GM19463 (cell line): ENCODE data around the gene CCSER2.
"Not testable (repeated sequence)": the region's sequence is repeated elsewhere in the genome, so short reads cannot be mapped to it uniquely, and the experiment has no call there.

Experiments
- ATAC-seq: cut with Tn5 transposase; IDR thresholded peaks from one replicate; pipeline ENCODE4 v1.9.1; 2021; ENCODE audit warnings: mild to moderate bottlenecking, moderate library complexity; ENCODE audit not compliant: unreplicated experiment

CCSER2 gene

GRCh38 chr10:84440781-84441180, 112.4 kb downstream of the CCSER2 start:
- no peak for ATAC-seq

- no peak for ATAC-seq
These were observed 119.5 kb downstream of the CCSER2 start for GRCh38 chr10:84447701-84448400.

GRCh38 chr10:84449351-84449750, 121.0 kb downstream of the CCSER2 start:
- ATAC-seq: not testable (repeated sequence)

GRCh38 chr10:84452003-84452402, 123.6 kb downstream of the CCSER2 start:
- ATAC-seq: no peak

GRCh38 chr10:84453303-84453702, 124.9 kb downstream of the CCSER2 start:
- ATAC-seq: no peak

- ATAC-seq: no peak
These were observed 127.7 kb downstream of the CCSER2 start for GRCh38 chr10:84456126-84456525.

- no peak for ATAC-seq
These were observed 132.1 kb downstream of the CCSER2 start for GRCh38 chr10:84460520-84460919.

GRCh38 chr10:84469470-84469869, 141.1 kb downstream of the CCSER2 start:
- no peak for ATAC-seq

- ATAC-seq: no peak
These were observed 144.7 kb downstream of the CCSER2 start for GRCh38 chr10:84473136-84473535.

GRCh38 chr10:84477398-84478128, 149.2 kb downstream of the CCSER2 start:
- ATAC-seq: no peak

GRCh38 chr10:84478151-84478550, 149.8 kb downstream of the CCSER2 start:
- ATAC-seq: no peak

GRCh38 chr10:84478679-84479078, 150.3 kb downstream of the CCSER2 start:
- ATAC-seq: no peak

- ATAC-seq: no peak
These were observed 156.2 kb downstream of the CCSER2 start for GRCh38 chr10:84484541-84484940.

GRCh38 chr10:84493361-84493760, 165.0 kb downstream of the CCSER2 start:
- no peak for ATAC-seq

- no peak for ATAC-seq
These were observed 165.8 kb downstream of the CCSER2 start for GRCh38 chr10:84493951-84494848.

GRCh38 chr10:84494849-84495180, 166.4 kb downstream of the CCSER2 start:
- no peak for ATAC-seq

GRCh38 chr10:84497978-84498377, 169.6 kb downstream of the CCSER2 start:
- ATAC-seq: no peak

- not testable (repeated sequence) for ATAC-seq
These were observed 170.7 kb downstream of the CCSER2 start for GRCh38 chr10:84499039-84499438.

- ATAC-seq: peak; percentile 67
These were observed 171.5 kb downstream of the CCSER2 start for GRCh38 chr10:84499846-84500245.

- ATAC-seq: no peak
These were observed 181.7 kb downstream of the CCSER2 start for GRCh38 chr10:84510121-84510520.

GRCh38 chr10:84511106-84511505, 182.7 kb downstream of the CCSER2 start:
- ATAC-seq: no peak
